Activated CD4-positive, alpha-beta T cell treated with anti-CD3 and anti-CD28 coated beads for 36 hours (primary cell): ENCODE measurements around the gene CEP135. TPM values are rescaled to one million over a fixed set of nuclear protein-coding genes. Genes with fewer than 3 reads are reported as not detected.

ENCODE experiments used
- ATAC-seq: fragments of 200-7000 bp; cut with Tn5 transposase; one replicate; pipeline ENCODE4 v1.10.0; 2021; ENCODE audit warnings: mild to moderate bottlenecking, moderate library complexity
- CTCF ChIA-PET: fragments of 350-600 bp; sonication (Branson Sonifier 250); formaldehyde crosslinking; loops from one replicate; lab custom pipeline; 2021; ENCODE audit warnings: antibody characterized with exemption; lab: Charles Lee
- POLR2A ChIA-PET: fragments of 350-600 bp; sonication (Branson Sonifier 250); formaldehyde crosslinking; loops from one replicate; lab custom pipeline; 2021; ENCODE audit warnings: antibody characterized with exemption, inconsistent platforms; lab: Charles Lee
- DNase-seq: peaks from one replicate; pipeline ENCODE4 v3.0.0-alpha.2; 2020
- H3K27ac Mint-ChIP-seq: one replicate; pipeline ENCODE4 v1.8.0; 2021; ENCODE audit warnings: mixed read lengths
- H3K27me3 Mint-ChIP-seq: one replicate; pipeline ENCODE4 v1.8.0; 2021; ENCODE audit warnings: mixed read lengths
- H3K36me3 Mint-ChIP-seq: one replicate; pipeline ENCODE4 v1.8.0; 2021; ENCODE audit warnings: low read depth, mixed read lengths
- H3K4me1 Mint-ChIP-seq: one replicate; pipeline ENCODE4 v1.8.0; 2021; ENCODE audit warnings: mixed read lengths
- H3K4me3 Mint-ChIP-seq: one replicate; pipeline ENCODE4 v1.8.0; 2021; ENCODE audit warnings: mild to moderate bottlenecking, moderate library complexity, mixed read lengths
- H3K9me3 Mint-ChIP-seq: one replicate; pipeline ENCODE4 v1.8.0; 2021; ENCODE audit warnings: low read depth, mixed read lengths
- intact Hi-C, 2 experiments: fragments of 100-400 bp; cut with DNase I in 1 of 2; cut with micrococcal nuclease in 1 of 2; formaldehyde crosslinking; loops; one replicate each; pipeline versions ENCODE4 v1.14.2 to v1.15.1; 2022 to 2024; cut with DNase I, micrococcal nuclease
- total RNA-seq, 2 experiments: library from RNA; stranded (reverse); gene quantifications; one replicate each; pipeline ENCODE4 v1.2.3, GENCODE V29; 2021

CEP135 gene
- total RNA-seq, 2 experiments from 2014 or later, result 17.0 to 17.5 TPM

DNA sequence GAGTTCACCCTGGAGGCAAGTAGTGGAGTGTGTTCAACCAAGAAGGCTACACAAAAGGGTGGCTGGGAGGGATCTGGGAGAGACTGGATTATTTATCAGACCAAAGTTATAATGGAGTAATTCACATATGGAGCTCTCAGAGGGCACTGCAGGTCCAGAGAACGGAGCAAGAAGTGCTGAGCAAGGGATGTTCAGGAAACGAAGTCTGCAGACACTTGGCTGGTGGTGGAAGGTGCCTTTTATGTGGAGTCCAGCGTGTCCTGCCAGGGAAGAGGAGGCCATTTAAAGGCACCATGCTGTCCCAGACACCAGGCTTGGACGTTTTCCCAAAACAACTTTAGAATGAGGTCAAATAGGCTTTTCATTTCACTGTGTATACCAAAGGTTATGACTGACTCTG lies 130.1 kb downstream of the CEP135 start:
- intact Hi-C loops, result no loop called here
- Mint-ChIP-seq H3K9me3 (no peaks in the 10 kb centered on the region), H3K4me1 (no peaks in the 10 kb centered on the region), H3K4me3 (no peak overlapping the region), H3K36me3 (no peaks in the 10 kb centered on the region), H3K27ac (no peak overlapping the region), H3K27me3 (peaks cover 6% of the 10 kb centered on the region)
- DNase-seq (no peak), ATAC-seq (no peak)
- CTCF ChIA-PET, result no interaction called here
- POLR2A ChIA-PET, result no interaction called here

DNA sequence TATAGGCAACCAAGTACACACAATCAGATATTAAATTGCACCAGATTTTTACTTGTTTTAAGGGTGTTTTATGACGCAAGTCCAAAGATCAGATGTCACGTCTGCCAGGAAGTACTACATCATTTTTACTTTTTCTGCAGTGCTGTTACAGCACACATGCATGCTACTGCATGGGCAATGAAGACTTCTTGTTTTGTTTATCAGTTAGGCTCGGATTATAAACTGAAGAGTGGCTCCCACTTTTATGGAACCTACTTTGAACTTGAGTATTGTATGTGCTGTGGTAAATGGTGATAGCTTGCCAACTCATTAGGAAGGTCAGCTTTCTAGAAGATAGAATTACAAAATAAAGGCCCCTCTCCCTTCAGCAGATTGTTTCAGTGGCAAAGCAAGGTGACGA lies 131.6 kb downstream of the CEP135 start:
- Mint-ChIP-seq H3K4me3 (no peak overlapping the region), H3K4me1 (no peaks in the 10 kb centered on the region), H3K27ac (no peak overlapping the region), H3K27me3 (peaks cover 3% of the 10 kb centered on the region), H3K36me3 (no peaks in the 10 kb centered on the region), H3K9me3 (no peaks in the 10 kb centered on the region)
- intact Hi-C loops, result no loop called here
- ATAC-seq (no peak), DNase-seq (no peak)
- ChIA-PET POLR2A (no interaction called here), CTCF (no interaction called here)

DNA sequence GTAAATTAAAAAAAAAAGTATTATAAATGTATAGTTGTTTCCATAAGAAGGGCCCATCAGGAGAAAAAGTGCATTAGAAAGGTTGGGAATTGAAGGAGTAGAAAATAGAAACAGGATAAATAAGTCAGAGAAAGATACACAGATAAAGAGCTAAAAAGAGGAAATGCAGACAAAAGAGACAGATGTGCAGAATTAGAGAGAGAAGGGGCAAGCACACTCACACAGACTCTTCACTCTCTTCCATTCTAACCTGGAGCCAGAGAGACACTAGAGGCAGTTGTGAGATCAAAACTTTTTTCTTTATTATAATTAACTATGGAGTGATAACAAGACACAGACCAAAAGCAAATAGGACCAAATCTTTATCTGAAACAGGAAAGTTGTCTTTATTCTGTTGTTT lies 134.1 kb downstream of the CEP135 start:
- Mint-ChIP-seq H3K27ac (no peak overlapping the region), H3K9me3 (no peaks in the 10 kb centered on the region), H3K4me3 (no peak overlapping the region), H3K36me3 (no peaks in the 10 kb centered on the region), H3K4me1 (no peaks in the 10 kb centered on the region), H3K27me3 (no peaks in the 10 kb centered on the region)
- ATAC-seq (no peak), DNase-seq (no peak)
- ChIA-PET POLR2A (no interaction called here), CTCF (interaction anchor here (1.6 kb wide), 1 partner anchor 24 kb away, joined by 3 read pairs; no protein-coding TSS in a partner anchor)
- intact Hi-C loops, result no loop called here

Other genes starting within 250 kb of the CEP135 start
- not detected for gene EXOC1L, start 129.2 kb upstream of the CEP135 start, total RNA-seq
- gene EXOC1, start 95.3 kb upstream of the CEP135 start, total RNA-seq, result 10 to 100 TPM; 19.1 to 21.4 TPM